ENCODE results near the gene AMPD2.

AMPD2 gene

GRCh38 chr1:109617291-109617801 is 2.3 kb upstream of the AMPD2 start:
- peak; percentile 91 for DNase-seq (ENCODE audit: low read depth)

- DNase-seq (ENCODE audit: low read depth), result no peak
These were observed 719 bp upstream of the AMPD2 start for GRCh38 chr1:109618661-109619575.

GRCh38 chr1:109620401-109620791 is 759 bp downstream of the AMPD2 start:
- DNase-seq (ENCODE audit: low read depth), result no peak

DNA sequence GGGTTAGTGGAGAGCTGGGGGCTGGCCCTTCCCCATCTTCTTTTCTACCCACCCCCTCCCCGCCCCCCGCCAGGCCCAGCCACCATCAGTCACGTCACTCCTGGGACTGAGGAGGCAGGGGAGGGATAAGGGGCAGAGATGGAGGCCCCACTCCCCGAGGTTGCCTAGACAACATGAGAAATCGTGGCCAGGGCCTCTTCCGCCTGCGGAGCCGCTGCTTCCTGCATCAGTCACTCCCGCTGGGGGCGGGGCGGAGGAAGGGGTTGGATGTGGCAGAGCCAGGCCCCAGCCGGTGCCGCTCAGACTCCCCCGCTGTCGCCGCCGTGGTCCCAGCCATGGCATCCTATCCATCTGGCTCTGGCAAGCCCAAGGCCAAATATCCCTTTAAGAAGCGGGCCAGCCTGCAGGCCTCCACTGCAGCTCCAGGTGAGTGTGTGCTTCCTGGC is 1.2 kb downstream of the AMPD2 start:
- peak; percentile 77 for DNase-seq (ENCODE audit: low read depth)

DNA sequence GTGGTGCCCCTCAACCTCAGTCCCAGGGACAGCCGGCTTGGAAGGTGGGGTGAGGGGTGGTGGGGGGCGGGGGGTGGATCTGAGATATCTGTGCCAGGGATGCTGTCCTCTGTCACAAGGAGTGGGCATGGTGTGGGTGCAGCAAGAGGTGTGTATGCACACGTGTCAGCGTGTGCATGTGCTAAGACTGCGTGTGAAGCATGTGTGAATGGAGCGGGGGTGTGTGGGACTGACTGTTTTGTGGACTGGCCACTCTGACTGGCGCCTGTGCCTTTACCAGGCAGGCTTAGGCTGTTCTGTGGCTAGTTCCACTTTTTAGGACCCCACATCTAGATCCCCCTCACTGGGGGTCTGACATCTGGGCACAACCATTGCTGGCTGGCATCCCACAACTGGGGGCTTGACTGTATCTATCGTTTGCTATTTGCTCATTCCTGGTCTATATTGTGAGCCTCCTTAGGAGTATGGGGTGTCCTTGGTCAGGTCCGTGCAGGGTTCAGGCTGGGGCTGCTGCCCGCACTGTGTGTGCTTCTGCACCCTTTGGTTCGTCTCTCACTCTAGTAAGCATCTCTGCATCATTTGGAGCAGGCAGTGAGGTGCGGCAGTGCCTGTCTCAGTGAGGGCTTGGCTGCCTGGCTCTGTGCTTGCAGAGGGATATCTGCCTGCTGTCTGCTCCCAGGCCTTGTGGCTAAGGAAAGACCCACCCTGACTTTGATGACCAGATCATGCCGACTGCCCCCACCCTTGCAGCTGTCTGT is 1.9 kb downstream of the AMPD2 start:
- DNase-seq (ENCODE audit: low read depth), result no peak

GRCh38 chr1:109622137-109622892 is 2.7 kb downstream of the AMPD2 start:
- DNase-seq (ENCODE audit: low read depth), result no peak

GRCh38 chr1:109622895-109623294 is 3.3 kb downstream of the AMPD2 start:
- DNase-seq (ENCODE audit: low read depth), result no peak

DNA sequence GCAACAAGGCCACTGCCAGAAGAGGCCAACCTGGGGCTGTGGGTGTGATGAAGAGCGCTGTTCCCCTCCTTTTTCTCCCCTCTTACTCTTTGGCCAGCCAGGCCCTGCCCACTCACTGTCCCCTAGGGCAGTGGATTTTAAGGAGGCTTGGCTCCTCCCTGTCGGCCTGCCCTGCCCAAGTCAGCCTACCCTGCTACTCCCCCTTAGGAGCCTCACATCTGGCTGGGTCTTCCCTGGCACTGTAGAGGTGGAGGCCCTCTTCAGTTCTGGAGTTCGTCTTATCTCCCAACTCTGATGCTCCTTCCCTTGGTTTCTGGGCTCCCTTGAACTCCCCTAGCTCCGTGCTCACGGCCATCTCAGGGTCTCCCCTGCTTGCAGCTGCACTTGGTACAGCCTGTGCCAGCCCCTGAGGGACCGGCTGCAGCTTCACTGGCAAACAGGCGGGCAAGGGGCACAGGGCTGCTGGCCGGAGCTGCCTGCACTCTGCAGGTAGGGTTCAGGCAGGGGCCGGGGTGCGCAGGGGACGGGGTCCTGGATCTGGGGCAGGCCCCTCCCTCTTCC is 4.0 kb downstream of the AMPD2 start:
- no peak for DNase-seq (ENCODE audit: low read depth)

- no peak for DNase-seq (ENCODE audit: low read depth)
These were observed 4.8 kb downstream of the AMPD2 start for GRCh38 chr1:109624201-109625010.

GRCh38 chr1:109625176-109625575 is 5.5 kb downstream of the AMPD2 start:
- DNase-seq (ENCODE audit: low read depth), result no peak

DNA sequence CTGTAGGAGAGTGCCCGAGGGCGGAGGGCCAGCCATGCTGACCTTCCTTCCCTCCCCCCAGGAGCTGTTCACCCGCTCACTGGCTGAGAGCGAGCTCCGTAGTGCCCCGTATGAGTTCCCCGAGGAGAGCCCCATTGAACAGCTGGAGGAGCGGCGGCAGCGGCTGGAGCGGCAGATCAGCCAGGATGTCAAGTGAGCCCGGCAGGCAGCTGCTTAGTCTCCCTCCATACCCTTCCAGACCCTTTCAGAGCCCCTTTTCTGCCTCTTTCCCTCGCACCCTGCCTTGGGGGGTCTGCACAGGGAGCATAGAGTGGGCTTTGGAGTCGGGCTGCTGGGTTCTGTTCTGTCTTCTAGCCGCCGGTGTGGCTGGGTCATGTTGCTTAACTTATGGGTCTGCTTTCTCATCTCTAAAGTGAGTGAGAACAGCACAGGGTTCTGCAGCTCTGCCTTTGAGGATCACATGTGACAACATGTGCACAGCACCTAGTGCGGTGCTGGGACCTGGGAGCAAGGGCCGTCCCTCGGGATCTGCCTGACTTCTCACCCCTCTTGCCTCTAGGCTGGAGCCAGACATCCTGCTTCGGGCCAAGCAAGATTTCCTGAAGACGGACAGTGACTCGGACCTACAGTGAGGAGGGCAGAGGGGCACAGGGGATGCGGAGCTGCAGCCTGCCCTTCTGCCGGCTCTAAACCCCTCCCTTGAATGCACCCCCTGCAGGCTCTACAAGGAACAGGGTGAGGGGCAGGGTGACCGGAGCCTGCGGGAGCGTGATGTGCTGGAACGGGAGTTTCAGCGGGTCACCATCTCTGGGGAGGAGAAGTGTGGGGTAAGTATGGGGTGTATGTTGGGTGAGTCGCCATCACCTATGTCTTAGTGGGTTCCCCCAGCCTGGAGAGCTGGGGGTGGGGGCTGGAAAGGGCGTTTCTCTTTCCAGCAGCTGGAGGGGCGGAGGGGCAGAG is 6.2 kb downstream of the AMPD2 start:
- no peak for DNase-seq (ENCODE audit: low read depth)

GRCh38 chr1:109626682-109627408 is 7.2 kb downstream of the AMPD2 start:
- no peak for DNase-seq (ENCODE audit: low read depth)

GRCh38 chr1:109627692-109628399 is 8.2 kb downstream of the AMPD2 start:
- DNase-seq (ENCODE audit: low read depth), result no peak

GRCh38 chr1:109628540-109629321 is 9.1 kb downstream of the AMPD2 start:
- peak; percentile 46 for DNase-seq (ENCODE audit: low read depth)

DNA sequence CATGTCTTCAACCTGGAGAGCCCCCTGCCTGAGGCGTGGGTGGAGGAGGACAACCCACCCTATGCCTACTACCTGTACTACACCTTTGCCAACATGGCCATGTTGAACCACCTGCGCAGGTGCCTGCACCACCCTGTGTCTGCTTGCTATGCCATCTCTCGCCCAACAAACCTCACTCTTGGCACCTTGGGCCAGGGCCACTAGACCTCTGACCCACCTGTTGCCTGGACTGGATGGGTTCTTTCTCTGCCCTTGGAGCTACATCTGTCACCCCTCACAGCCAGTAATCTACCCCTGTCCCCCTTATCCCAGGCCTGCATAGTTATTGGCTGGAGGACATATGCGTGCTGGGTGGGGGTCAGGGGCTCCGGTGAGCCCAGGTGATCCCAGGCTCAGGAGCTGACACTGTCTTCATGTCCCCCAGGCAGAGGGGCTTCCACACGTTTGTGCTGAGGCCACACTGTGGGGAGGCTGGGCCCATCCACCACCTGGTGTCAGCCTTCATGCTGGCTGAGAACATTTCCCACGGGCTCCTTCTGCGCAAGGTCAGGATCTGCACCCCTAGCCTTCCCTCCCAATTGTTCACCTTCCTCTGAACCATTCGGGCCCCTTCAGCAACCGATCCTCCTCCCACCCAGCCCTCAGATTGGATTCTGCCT is 9.9 kb downstream of the AMPD2 start:
- DNase-seq (ENCODE audit: low read depth), result no peak

DNA sequence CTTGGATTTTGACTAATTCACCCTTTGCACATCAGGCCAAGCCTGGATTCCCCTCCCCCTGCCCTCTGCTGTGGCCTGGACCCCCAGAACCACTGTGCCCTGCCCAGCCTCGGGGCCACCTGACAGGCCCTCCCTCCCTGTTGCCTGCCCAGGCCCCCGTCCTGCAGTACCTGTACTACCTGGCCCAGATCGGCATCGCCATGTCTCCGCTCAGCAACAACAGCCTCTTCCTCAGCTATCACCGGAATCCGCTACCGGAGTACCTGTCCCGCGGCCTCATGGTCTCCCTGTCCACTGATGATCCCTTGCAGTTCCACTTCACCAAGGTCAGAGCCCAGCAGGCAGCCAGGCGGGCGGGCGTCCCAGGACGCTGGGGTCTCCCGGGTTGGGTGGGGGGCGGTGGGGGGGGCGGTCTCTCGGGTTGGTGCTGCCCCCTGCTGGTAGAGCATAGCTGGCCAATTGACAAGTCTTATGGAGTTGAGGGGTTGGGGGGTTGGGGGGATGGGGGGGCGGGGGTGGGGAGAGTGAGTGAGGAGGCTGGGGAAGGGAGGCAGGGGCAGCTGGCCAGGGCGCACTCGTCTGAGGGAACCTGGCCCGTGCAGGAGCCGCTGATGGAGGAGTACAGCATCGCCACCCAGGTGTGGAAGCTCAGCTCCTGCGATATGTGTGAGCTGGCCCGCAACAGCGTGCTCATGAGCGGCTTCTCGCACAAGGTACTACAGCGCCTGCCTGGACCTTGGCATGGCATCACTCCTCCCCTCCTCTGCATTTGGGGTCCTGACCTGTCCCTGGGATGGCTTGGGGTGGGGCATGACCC is 10.7 kb downstream of the AMPD2 start:
- no peak for DNase-seq (ENCODE audit: low read depth)

All from non-pigmented ciliary epithelial cell (primary cell).